Natural killer cell treated with Interleukin-12 subunit alpha and Interleukin-12 subunit beta and Interleukin-15 and Interleukin-18, amount 100 ng/mL, for 72 hours (primary cell): ENCODE results near the gene AGAP2. TPM values are rescaled to one million over a fixed set of nuclear protein-coding genes. Genes with fewer than 3 reads are reported as not detected.
"Not testable (repeated sequence)": the region's sequence is repeated elsewhere in the genome, so short reads cannot be mapped to it uniquely, and the experiment has no call there.

ENCODE experiments used
- ATAC-seq, 2 donors: fragments of 150-1000 bp; cut with Tn5 transposase in 1 of 2; sonication (Bioruptor Pico), chemical (Tn5 transposase) in 1 of 2; 2 replicates each; pipeline ENCODE4 v1.10.0; 2021
- DNase-seq: peaks from one replicate; pipeline ENCODE4 v3.0.0; 2022; ENCODE audit warnings: low spot score
- H3K27ac Mint-ChIP-seq, 2 donors: 1 replicate in 1 of 2; 2 replicates in 1 of 2; pipeline ENCODE4 v1.8.0; 2022; ENCODE audit warnings: mixed read lengths in 2 of 2, mild to moderate bottlenecking in 1 of 2, moderate library complexity in 1 of 2
- H3K27me3 Mint-ChIP-seq, 2 donors: 1 replicate in 1 of 2; 2 replicates in 1 of 2; pipeline ENCODE4 v1.8.0; 2022; ENCODE audit warnings: mixed read lengths in 2 of 2
- H3K36me3 Mint-ChIP-seq: one replicate; pipeline ENCODE4 v1.8.0; 2022; ENCODE audit warnings: mixed read lengths
- H3K4me1 Mint-ChIP-seq, 2 donors: 1 replicate in 1 of 2; 2 replicates in 1 of 2; pipeline ENCODE4 v1.8.0; 2022; ENCODE audit warnings: low read depth in 2 of 2, mixed read lengths in 2 of 2, mild to moderate bottlenecking in 1 of 2
- H3K4me3 Mint-ChIP-seq: one replicate; pipeline ENCODE4 v1.8.0; 2022; ENCODE audit warnings: mixed read lengths
- H3K9me3 Mint-ChIP-seq: 2 replicates; pipeline ENCODE4 v1.8.0; 2022; ENCODE audit warnings: mixed read lengths
- total RNA-seq, 2 donors: library from RNA; stranded (reverse); gene quantifications; one replicate each; pipeline ENCODE4 v1.2.3, GENCODE V29; 2022

The AGAP2 gene
- total RNA-seq, 2 donors from 2014 or later: 47.5 to 54.1 TPM

DNA sequence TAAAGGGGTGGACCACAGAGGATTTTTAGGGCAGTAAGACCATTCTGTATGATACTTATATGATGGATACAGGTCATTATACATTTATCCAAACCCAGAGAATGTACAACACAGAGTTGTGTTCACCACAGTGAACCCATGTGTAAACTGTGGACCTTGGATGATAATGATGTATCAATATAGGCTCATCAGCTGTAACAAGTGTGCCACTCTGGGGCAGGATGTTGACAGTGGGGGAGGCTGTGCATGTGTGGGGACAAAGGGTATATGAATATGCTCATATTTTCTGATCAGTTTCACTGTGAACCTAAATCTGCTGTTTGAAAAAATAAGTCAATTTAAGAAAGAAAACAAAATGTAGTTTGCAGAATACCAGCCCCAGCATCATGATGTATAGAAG is 58.8 kb downstream of the AGAP2 start:
- no peak for DNase-seq
- Mint-ChIP-seq H3K36me3 (peaks cover 6% of the 10 kb centered on the region), H3K4me3 (no peak overlapping the region), H3K27me3 (peaks cover 15 to 27% of the 10 kb centered on the region in 2 donors), H3K4me1 (no peaks in the 10 kb centered on the region), H3K9me3 (no peaks in the 10 kb centered on the region), H3K27ac (no peak overlapping the region)
- no peak for ATAC-seq

DNA sequence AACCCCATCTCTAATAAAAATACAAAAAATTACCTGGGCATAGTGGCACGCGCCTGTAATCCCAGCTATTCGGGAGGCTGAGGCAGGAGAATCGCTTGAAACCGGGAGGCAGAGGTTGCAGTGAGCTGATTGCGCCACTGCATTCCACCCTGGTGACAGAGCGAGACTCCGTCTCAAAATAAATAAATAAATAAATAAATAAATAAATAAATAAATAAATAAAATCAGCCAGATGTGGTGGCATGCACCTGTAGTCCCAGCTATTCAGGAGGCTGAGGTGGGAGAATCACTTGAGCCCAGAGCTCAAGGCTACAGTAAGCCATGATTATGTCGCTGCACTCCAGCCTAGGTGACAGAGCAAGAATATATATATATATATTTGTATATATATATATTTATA is 60.6 kb downstream of the AGAP2 start:
- peaks cover 9 to 17% of the 10 kb centered on the region in 2 donors for H3K27me3 Mint-ChIP-seq
- ATAC-seq, H3K36me3 Mint-ChIP-seq, H3K27ac Mint-ChIP-seq, H3K4me1 Mint-ChIP-seq, DNase-seq, H3K4me3 Mint-ChIP-seq, H3K9me3 Mint-ChIP-seq: not testable (repeated sequence)

DNA sequence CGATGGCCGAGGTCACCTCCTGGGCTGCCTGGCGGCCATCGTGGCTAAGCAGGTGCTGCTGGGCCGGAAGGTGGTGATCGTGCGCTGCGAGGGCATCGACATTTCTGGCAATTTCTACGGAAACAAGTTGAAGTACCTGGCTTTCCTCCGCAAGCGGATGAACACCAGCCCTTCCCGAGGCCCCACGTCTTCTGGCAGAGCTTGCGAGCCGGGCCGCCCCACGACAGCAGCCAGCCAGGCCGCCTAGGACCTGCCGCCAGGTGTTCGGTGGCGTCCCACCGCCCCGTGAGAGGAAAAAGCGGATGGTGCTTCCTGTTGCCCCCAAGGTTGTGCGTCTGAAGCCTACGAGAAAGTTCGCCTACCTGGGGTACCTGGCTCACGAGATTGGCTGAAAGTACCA is 63.9 kb downstream of the AGAP2 start:
- DNase-seq: no peak
- no peaks in the 10 kb centered on the region for H3K4me1 Mint-ChIP-seq

More for the DNA sequence above, 63.9 kb downstream of the AGAP2 start:
- Mint-ChIP-seq H3K27ac (no peak overlapping the region), H3K4me3 (no peak overlapping the region), H3K9me3 (no peaks in the 10 kb centered on the region), H3K36me3 (no peaks in the 10 kb centered on the region), H3K27me3 (peaks cover 6 to 8% of the 10 kb centered on the region in 2 donors)
- no peak for ATAC-seq

Other genes starting within 250 kb of the AGAP2 start
- gene DDIT3, start 218.2 kb downstream of the AGAP2 start, total RNA-seq: 10 to 100 TPM; 22.2 to 39.8 TPM
- 100 to 1,000 TPM in 1 of 2 donors, 10 to 100 TPM in 1; 94.1 to 123 TPM for gene MBD6, start 215.9 kb downstream of the AGAP2 start, total RNA-seq
- gene DCTN2, start 191.6 kb downstream of the AGAP2 start, total RNA-seq: 10 to 100 TPM; 94.2 to 98.7 TPM
- 1 to 10 TPM in 1 of 2 donors, under 1 TPM in 1; 0.29 to 2.0 TPM for gene KIF5A, start 188.7 kb downstream of the AGAP2 start, total RNA-seq
- 10 to 100 TPM; 25.9 to 35.7 TPM for gene PIP4K2C, start 147.6 kb downstream of the AGAP2 start, total RNA-seq
- gene DTX3, start 133.9 kb downstream of the AGAP2 start, total RNA-seq: 10 to 100 TPM; 15.6 to 18.4 TPM
- gene ARHGEF25, start 127.3 kb downstream of the AGAP2 start, total RNA-seq: 1 to 10 TPM in 1 of 2 donors, under 1 TPM in 1; 0.52 to 4.0 TPM
- gene B4GALNT1, start 105.5 kb downstream of the AGAP2 start, total RNA-seq: 1 to 10 TPM; 1.5 to 3.6 TPM
- gene OS9, start 44.6 kb downstream of the AGAP2 start, total RNA-seq: 100 to 1,000 TPM; 203 to 209 TPM
- gene TSPAN31, start 6.3 kb upstream of the AGAP2 start, total RNA-seq: 10 to 100 TPM; 14.4 to 34.9 TPM
- gene CDK4, start 13.6 kb upstream of the AGAP2 start, total RNA-seq: 100 to 1,000 TPM; 111 to 278 TPM
- 10 to 100 TPM; 15.8 to 17.0 TPM for gene MARCHF9, start 16.4 kb upstream of the AGAP2 start, total RNA-seq
- 10 to 100 TPM; 11.7 to 18.8 TPM for gene CYP27B1, start 28.3 kb upstream of the AGAP2 start, total RNA-seq
- gene METTL1, start 33.4 kb upstream of the AGAP2 start, total RNA-seq: 10 to 100 TPM; 42.9 to 51.2 TPM
- gene EEF1AKMT3, start 33.9 kb upstream of the AGAP2 start, total RNA-seq: 1 to 10 TPM; 2.0 to 3.2 TPM
- 10 to 100 TPM; 43.2 to 44.6 TPM for gene TSFM, start 44.0 kb upstream of the AGAP2 start, total RNA-seq
- 1 to 10 TPM; 1.7 TPM for gene AVIL, start 80.0 kb upstream of the AGAP2 start, total RNA-seq
- gene CTDSP2, start 108.0 kb upstream of the AGAP2 start, total RNA-seq: 10 to 100 TPM; 52.7 to 53.9 TPM
- 10 to 100 TPM in 1 of 2 donors, 1 to 10 TPM in 1; 5.7 to 12.5 TPM for gene ATP23, start 202.8 kb upstream of the AGAP2 start, total RNA-seq